ENCODE measurements around the gene HK3. TPM values are rescaled to one million over a fixed set of nuclear protein-coding genes. Genes with fewer than 3 reads are reported as not detected.

The HK3 gene
- total and polyA plus RNA-seq, 8 donors = 0.54 to 97.0 (median 1.6) TPM

DNA sequence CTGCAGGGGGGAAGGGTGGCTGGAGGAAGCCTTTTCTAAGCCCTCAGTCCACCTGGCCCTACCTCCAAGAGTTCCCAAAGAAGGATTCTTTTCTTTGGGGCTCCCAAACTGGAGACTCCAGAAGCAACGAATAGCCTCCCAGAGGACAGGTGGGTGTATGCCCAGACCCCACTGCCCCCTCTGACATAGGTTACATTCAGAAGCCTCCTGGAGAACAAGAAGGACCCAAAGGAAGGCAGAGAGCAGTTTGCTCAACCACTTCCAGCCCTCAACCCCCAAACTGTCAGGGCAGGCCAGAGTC, 10.3 kb downstream of the HK3 start:
- Histone ChIP-seq H3K36me3 (peaks cover 0 to 83% of the 10 kb centered on the region in 2 donors), H3K4me1 (peaks cover 0 to 23% of the 10 kb centered on the region in 2 donors), H3K9me3 (no peaks in the 10 kb centered on the region), H3K27me3 (peaks cover 0 to 5% of the 10 kb centered on the region in 2 donors), H3K27ac (no peak overlapping the region), H3K4me3 (no peak overlapping the region)
- intact Hi-C loops (cut with DNase I) = no loop called here
- TF ChIP-seq, protein P1, sequence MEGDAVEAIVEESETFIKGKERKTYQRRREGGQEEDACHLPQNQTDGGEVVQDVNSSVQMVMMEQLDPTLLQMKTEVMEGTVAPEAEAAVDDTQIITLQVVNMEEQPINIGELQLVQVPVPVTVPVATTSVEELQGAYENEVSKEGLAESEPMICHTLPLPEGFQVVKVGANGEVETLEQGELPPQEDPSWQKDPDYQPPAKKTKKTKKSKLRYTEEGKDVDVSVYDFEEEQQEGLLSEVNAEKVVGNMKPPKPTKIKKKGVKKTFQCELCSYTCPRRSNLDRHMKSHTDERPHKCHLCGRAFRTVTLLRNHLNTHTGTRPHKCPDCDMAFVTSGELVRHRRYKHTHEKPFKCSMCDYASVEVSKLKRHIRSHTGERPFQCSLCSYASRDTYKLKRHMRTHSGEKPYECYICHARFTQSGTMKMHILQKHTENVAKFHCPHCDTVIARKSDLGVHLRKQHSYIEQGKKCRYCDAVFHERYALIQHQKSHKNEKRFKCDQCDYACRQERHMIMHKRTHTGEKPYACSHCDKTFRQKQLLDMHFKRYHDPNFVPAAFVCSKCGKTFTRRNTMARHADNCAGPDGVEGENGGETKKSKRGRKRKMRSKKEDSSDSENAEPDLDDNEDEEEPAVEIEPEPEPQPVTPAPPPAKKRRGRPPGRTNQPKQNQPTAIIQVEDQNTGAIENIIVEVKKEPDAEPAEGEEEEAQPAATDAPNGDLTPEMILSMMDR (IDR thresholded peaks at IDR 0.05) = no peak
- no peak for ATAC-seq
- DNase-seq = no peak

DNA sequence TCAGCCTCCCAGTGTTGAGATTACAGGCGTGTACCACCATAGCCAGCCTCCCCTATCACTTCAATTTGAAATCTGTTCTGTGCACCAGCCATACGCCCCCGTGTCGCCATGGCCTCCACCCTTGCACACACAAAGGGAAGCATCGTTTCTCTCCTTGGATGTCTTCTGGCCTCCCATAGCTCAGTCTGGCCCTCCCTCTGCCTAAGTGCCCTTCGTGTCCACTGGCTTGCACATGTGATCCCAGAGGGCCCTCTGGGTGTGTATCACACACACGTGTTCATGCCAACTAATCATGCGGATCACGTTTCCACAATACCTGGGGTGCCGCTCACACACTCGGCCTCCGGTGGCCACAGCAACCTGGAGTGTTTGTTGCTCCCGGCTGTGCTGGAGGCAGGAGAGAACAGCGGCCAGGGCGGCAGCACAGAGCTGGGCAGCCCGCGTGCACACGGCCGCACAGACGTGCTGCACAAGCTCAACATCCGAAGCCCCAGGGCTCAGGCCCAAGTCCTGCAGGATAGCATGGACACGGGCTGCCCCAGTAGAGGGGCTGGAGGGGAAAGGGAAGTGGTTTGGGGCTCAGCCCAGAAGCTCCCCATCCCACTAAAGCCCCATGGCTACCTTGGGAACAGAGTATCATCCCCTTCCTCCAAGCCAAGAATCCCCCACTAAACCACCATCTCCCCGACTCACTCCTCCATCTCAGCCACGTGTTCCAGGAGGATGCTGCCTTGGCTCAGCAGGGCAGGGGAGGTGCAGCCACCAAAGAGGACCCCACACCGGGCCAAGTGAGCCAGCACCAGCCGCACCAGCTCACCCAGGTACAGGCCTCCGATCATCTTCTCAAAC, 10.9 kb downstream of the HK3 start:
- Histone ChIP-seq H3K27ac (no peak overlapping the region), H3K9me3 (no peaks in the 10 kb centered on the region), H3K36me3 (peaks cover 0 to 84% of the 10 kb centered on the region in 2 donors), H3K27me3 (peaks cover 0 to 5% of the 10 kb centered on the region in 2 donors), H3K4me3 (no peak overlapping the region), H3K4me1 (peaks cover 0 to 17% of the 10 kb centered on the region in 2 donors)
- peak in 2 of 4 donors; percentile 19 to 64 for DNase-seq
- TF ChIP-seq, protein P1 (IDR thresholded peaks at IDR 0.05) = no peak
- intact Hi-C loops (cut with DNase I) = no loop called here
- no peak for ATAC-seq

DNA sequence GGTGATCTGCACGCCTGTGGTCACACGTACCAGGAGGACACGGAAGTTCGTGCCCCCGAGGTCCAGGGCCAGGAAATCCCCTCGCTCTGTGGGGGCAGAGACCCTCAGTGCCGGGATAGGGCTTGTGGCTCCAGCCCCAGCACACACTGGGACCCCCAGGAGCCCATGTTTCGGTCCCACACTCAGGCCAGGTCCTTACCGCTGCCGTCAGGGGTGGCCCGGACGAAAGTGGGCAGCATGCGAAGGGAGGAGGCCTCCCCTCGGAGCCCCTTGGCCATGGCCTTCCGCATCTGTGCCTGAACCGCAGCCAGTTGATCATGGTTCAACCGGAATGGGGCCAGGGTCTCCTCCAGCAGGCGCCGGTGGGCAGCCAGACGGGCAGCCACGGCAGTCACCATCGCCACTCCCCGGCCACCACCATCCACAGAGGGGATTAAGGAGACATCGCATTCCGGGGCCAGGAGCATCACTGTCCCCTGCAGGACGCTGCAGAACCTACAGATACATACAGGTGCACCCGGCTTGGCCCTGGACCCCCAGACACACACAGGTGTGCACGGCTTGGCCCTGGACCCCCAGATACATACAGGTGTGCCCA, 11.8 kb downstream of the HK3 start:
- no peak overlapping the region for H3K4me3 ChIP-seq
- ATAC-seq = no peak
- peaks cover 0 to 11% of the 10 kb centered on the region in 2 donors for H3K4me1 ChIP-seq
- no peaks in the 10 kb centered on the region for H3K9me3 ChIP-seq
- peaks cover 0 to 84% of the 10 kb centered on the region in 2 donors for H3K36me3 ChIP-seq
- no peak overlapping the region for H3K27ac ChIP-seq
- peak in 2 of 4 donors; percentile 19 to 61 for DNase-seq
- H3K27me3 ChIP-seq = peaks cover 0 to under 1% of the 10 kb centered on the region in 2 donors
- TF ChIP-seq, protein P1 (IDR thresholded peaks at IDR 0.05) = no peak
- intact Hi-C loops (cut with DNase I) = no loop called here

DNA sequence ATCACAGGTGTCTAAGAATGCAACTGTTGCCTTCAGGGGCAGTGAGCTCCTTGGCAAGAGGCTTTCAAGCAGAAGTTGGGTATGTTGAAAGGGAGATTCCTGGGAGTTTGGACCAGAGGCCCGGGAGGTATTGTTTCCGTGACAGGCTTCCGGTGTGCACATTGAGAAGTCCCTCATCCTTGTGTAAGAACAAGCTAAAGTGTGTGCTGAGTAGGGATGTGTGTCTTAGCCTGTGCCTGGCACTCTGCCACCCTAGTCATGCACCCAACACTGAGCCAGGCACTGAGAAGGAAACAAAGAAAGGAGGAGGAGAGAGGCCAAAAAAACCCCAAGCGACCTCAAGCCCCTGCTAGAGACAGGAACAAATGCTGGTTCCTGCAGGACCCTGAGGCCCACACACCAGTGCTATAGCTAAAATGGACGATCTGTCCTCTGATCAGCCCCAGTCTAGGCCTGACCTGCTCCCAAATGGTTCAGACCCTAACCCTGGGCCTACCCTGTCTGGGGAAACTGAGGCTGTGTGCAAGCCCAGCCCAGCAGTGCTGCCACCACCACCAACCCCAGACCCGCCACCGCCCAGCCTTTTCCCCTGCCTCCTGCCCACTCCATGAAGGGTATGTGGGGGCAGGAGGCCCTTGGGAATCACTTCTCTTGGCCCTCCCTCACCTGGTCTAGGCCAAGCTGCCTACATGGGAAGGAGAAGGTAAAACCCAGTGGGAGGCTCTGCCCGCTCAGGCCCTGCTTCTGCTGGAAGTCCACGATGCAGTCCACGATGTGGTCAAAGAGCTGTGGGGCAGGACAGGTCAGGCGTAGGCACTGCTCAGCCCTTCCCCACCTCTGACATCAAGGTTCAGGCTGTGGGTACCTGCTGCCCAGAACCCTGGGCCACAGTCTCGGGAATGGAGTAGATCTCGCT, 12.6 kb downstream of the HK3 start:
- intact Hi-C loops (cut with DNase I) = no loop called here
- ATAC-seq (no peak), DNase-seq (peak in 2 of 4 donors; percentile 12 to 42)
- Histone ChIP-seq H3K4me1 (peaks cover 0 to 3% of the 10 kb centered on the region in 2 donors), H3K27me3 (no peaks in the 10 kb centered on the region), H3K27ac (peak overlapping the region in 1 of 2 donors; percentile 23), H3K4me3 (no peak overlapping the region), H3K9me3 (no peaks in the 10 kb centered on the region), H3K36me3 (peaks cover 0 to 88% of the 10 kb centered on the region in 2 donors)
- TF ChIP-seq, protein P1 (IDR thresholded peaks at IDR 0.05) = no peak

Data from left lung (tissue), 10 donors.